Activated T-cell treated with anti-CD3 and anti-CD28 coated beads, Interleukin-2, amount 50 U/mL, for 72 hours (primary cell): Measurements from ENCODE around the gene SSR3. TPM values are rescaled to one million over a fixed set of nuclear protein-coding genes. Genes with fewer than 3 reads are reported as not detected.
A peak's percentile ranks its signal among the peaks of the same experiment; 100 is the strongest.
"Not testable (repeated sequence)": the region's sequence is repeated elsewhere in the genome, so short reads cannot be mapped to it uniquely, and the experiment has no call there.

Source experiments
- ATAC-seq, 2 donors: fragments of 150-1000 bp; cut with Tn5 transposase; replicated peaks in 1 of 2; 2 replicates each; pipeline ENCODE4 v1.10.0; 2021; ENCODE audit warnings: moderate library complexity in 2 of 2, mild to moderate bottlenecking in 1 of 2
- DNase-seq, 2 donors: peaks; one replicate each; pipeline ENCODE4 v3.0.0; 2021 to 2022; ENCODE audit warnings: mixed read lengths in 1 of 2
- H3K27ac Mint-ChIP-seq: one replicate; pipeline ENCODE4 v1.8.0; 2022; ENCODE audit warnings: mild to moderate bottlenecking, moderate library complexity, mixed read lengths
- H3K27me3 Mint-ChIP-seq: one replicate; pipeline ENCODE4 v1.8.0; 2022; ENCODE audit warnings: low read depth, mixed read lengths
- H3K36me3 Mint-ChIP-seq, 2 donors: one replicate each; pipeline ENCODE4 v1.8.0; 2022; ENCODE audit warnings: mixed read lengths in 2 of 2, mild to moderate bottlenecking in 1 of 2; ENCODE audit not compliant: insufficient read depth in 2 of 2
- H3K4me1 Mint-ChIP-seq: one replicate; pipeline ENCODE4 v1.8.0; 2022; ENCODE audit warnings: low read depth, mixed read lengths
- H3K4me3 Mint-ChIP-seq, 2 donors: one replicate each; pipeline ENCODE4 v1.8.0; 2022; ENCODE audit warnings: mild to moderate bottlenecking in 2 of 2, mixed read lengths in 2 of 2, moderate library complexity in 2 of 2
- H3K9me3 Mint-ChIP-seq, 2 donors: one replicate each; pipeline ENCODE4 v1.8.0; 2022; ENCODE audit warnings: mixed read lengths in 2 of 2
- total RNA-seq, 2 donors: library from RNA; stranded (reverse); gene quantifications; one replicate each; pipeline ENCODE4 v1.2.3, GENCODE V29; 2022

SSR3 gene
- total RNA-seq, 2 donors from 2014 or later, result 189 to 204 TPM

- peaks cover 2% of the 10 kb centered on the region for H3K4me1 Mint-ChIP-seq
- DNase-seq (no peak), ATAC-seq (no peak)
- no peak overlapping the region for H3K27ac Mint-ChIP-seq
- H3K27me3 Mint-ChIP-seq, result peaks cover 7% of the 10 kb centered on the region
- no peaks in the 10 kb centered on the region for H3K36me3 Mint-ChIP-seq
- no peaks in the 10 kb centered on the region for H3K9me3 Mint-ChIP-seq
- no peak overlapping the region for H3K4me3 Mint-ChIP-seq
Observed at GRCh38 chr3:156563900-156564682, 9.2 kb upstream of the SSR3 start.

GRCh38 chr3:156562486-156562885 is 7.6 kb upstream of the SSR3 start:
- not testable (repeated sequence) for H3K27me3 Mint-ChIP-seq, H3K4me3 Mint-ChIP-seq, DNase-seq, H3K9me3 Mint-ChIP-seq, ATAC-seq, H3K4me1 Mint-ChIP-seq, H3K27ac Mint-ChIP-seq, H3K36me3 Mint-ChIP-seq

- H3K9me3 Mint-ChIP-seq, result no peaks in the 10 kb centered on the region
- no peak overlapping the region for H3K27ac Mint-ChIP-seq
- H3K27me3 Mint-ChIP-seq, result peaks cover 7% of the 10 kb centered on the region
- H3K4me3 Mint-ChIP-seq, result no peak overlapping the region
- H3K36me3 Mint-ChIP-seq, result no peaks in the 10 kb centered on the region
- DNase-seq (no peak), ATAC-seq (no peak)
- H3K4me1 Mint-ChIP-seq, result no peaks in the 10 kb centered on the region
Observed at GRCh38 chr3:156561533-156561932, 6.6 kb upstream of the SSR3 start.

- H3K9me3 Mint-ChIP-seq, result no peaks in the 10 kb centered on the region
- no peak overlapping the region for H3K27ac Mint-ChIP-seq
- no peaks in the 10 kb centered on the region for H3K36me3 Mint-ChIP-seq
- DNase-seq, result no peak
- no peak overlapping the region for H3K4me3 Mint-ChIP-seq
- H3K27me3 Mint-ChIP-seq, result peaks cover 7% of the 10 kb centered on the region
- ATAC-seq, result no peak
- H3K4me1 Mint-ChIP-seq, result peaks cover 12% of the 10 kb centered on the region
Observed at GRCh38 chr3:156559321-156559720, 4.4 kb upstream of the SSR3 start.

GRCh38 chr3:156558389-156558788 is 3.5 kb upstream of the SSR3 start:
- no peak for DNase-seq
- peaks cover 2% of the 10 kb centered on the region for H3K27me3 Mint-ChIP-seq
- H3K27ac Mint-ChIP-seq, result peak overlapping the region; percentile 39
- H3K4me1 Mint-ChIP-seq, result peaks cover 19% of the 10 kb centered on the region
- H3K36me3 Mint-ChIP-seq, result peaks cover 3% of the 10 kb centered on the region in 2 donors
- no peak for ATAC-seq
- H3K9me3 Mint-ChIP-seq, result no peaks in the 10 kb centered on the region
- H3K4me3 Mint-ChIP-seq, result no peak overlapping the region

GRCh38 chr3:156554515-156554841 is 439 bp downstream of the SSR3 start:
- ATAC-seq, result no peak
- DNase-seq, result no peak
- no peaks in the 10 kb centered on the region for H3K27me3 Mint-ChIP-seq
- H3K9me3 Mint-ChIP-seq, result no peaks in the 10 kb centered on the region
- peak overlapping the region; percentile 96 to 98 for H3K4me3 Mint-ChIP-seq
- H3K27ac Mint-ChIP-seq, result peak overlapping the region; percentile 95
- peaks cover 6 to 26% of the 10 kb centered on the region in 2 donors for H3K36me3 Mint-ChIP-seq
- peaks cover 51% of the 10 kb centered on the region for H3K4me1 Mint-ChIP-seq

GRCh38 chr3:156553705-156554356 is 1.1 kb downstream of the SSR3 start:
- H3K4me1 Mint-ChIP-seq, result peaks cover 53% of the 10 kb centered on the region
- H3K36me3 Mint-ChIP-seq, result peaks cover 6 to 28% of the 10 kb centered on the region in 2 donors
- DNase-seq (no peak), ATAC-seq (no peak)
- peak overlapping the region; percentile 95 for H3K27ac Mint-ChIP-seq
- H3K27me3 Mint-ChIP-seq, result no peaks in the 10 kb centered on the region
- H3K9me3 Mint-ChIP-seq, result no peaks in the 10 kb centered on the region
- peak overlapping the region; percentile 96 to 98 for H3K4me3 Mint-ChIP-seq

GRCh38 chr3:156552973-156553372 is 1.9 kb downstream of the SSR3 start:
- H3K27ac Mint-ChIP-seq, result peak overlapping the region; percentile 28
- no peaks in the 10 kb centered on the region for H3K27me3 Mint-ChIP-seq
- H3K4me3 Mint-ChIP-seq, result peak overlapping the region; percentile 96 to 98
- no peak for DNase-seq
- H3K9me3 Mint-ChIP-seq, result no peaks in the 10 kb centered on the region
- H3K36me3 Mint-ChIP-seq, result peaks cover 6 to 36% of the 10 kb centered on the region in 2 donors
- ATAC-seq, result no peak
- peaks cover 57% of the 10 kb centered on the region for H3K4me1 Mint-ChIP-seq

- peak overlapping the region; percentile 24 to 63 for H3K4me3 Mint-ChIP-seq
- peaks cover 65% of the 10 kb centered on the region for H3K4me1 Mint-ChIP-seq
- H3K27me3 Mint-ChIP-seq, result no peaks in the 10 kb centered on the region
- no peak for DNase-seq
- peak overlapping the region; percentile 35 for H3K27ac Mint-ChIP-seq
- ATAC-seq, result no peak
- H3K36me3 Mint-ChIP-seq, result peaks cover 8 to 43% of the 10 kb centered on the region in 2 donors
- no peaks in the 10 kb centered on the region for H3K9me3 Mint-ChIP-seq
Observed at GRCh38 chr3:156551746-156552145, 3.2 kb downstream of the SSR3 start.

GRCh38 chr3:156551261-156551660 is 3.7 kb downstream of the SSR3 start:
- Mint-ChIP-seq H3K4me3 (peak overlapping the region; percentile 24 to 63), H3K27me3 (no peaks in the 10 kb centered on the region), H3K4me1 (peaks cover 70% of the 10 kb centered on the region), H3K9me3 (no peaks in the 10 kb centered on the region), H3K27ac (peak overlapping the region; percentile 76), H3K36me3 (peaks cover 12 to 48% of the 10 kb centered on the region in 2 donors)
- ATAC-seq, result no peak
- DNase-seq, result no peak

- peak overlapping the region; percentile 77 for H3K27ac Mint-ChIP-seq
- no peak overlapping the region for H3K4me3 Mint-ChIP-seq
- ATAC-seq (no peak), DNase-seq (no peak)
- H3K36me3 Mint-ChIP-seq, result peaks cover 11 to 50% of the 10 kb centered on the region in 2 donors
- peaks cover 56% of the 10 kb centered on the region for H3K4me1 Mint-ChIP-seq
- H3K9me3 Mint-ChIP-seq, result no peaks in the 10 kb centered on the region
- no peaks in the 10 kb centered on the region for H3K27me3 Mint-ChIP-seq
Observed at GRCh38 chr3:156548902-156549301, 6.0 kb downstream of the SSR3 start.

- H3K9me3 Mint-ChIP-seq, result no peaks in the 10 kb centered on the region
- H3K4me3 Mint-ChIP-seq, result no peak overlapping the region
- no peaks in the 10 kb centered on the region for H3K27me3 Mint-ChIP-seq
- H3K4me1 Mint-ChIP-seq, result peaks cover 48% of the 10 kb centered on the region
- ATAC-seq (no peak), DNase-seq (no peak)
- peaks cover 10 to 49% of the 10 kb centered on the region in 2 donors for H3K36me3 Mint-ChIP-seq
- no peak overlapping the region for H3K27ac Mint-ChIP-seq
Observed at GRCh38 chr3:156548041-156548687, 6.8 kb downstream of the SSR3 start.

GRCh38 chr3:156547637-156548036 is 7.3 kb downstream of the SSR3 start:
- peaks cover 10 to 49% of the 10 kb centered on the region in 2 donors for H3K36me3 Mint-ChIP-seq
- H3K4me3 Mint-ChIP-seq, result no peak overlapping the region
- DNase-seq, result no peak
- H3K27ac Mint-ChIP-seq, result peak overlapping the region; percentile 21
- H3K9me3 Mint-ChIP-seq, result no peaks in the 10 kb centered on the region
- H3K27me3 Mint-ChIP-seq, result no peaks in the 10 kb centered on the region
- ATAC-seq, result no peak
- peaks cover 43% of the 10 kb centered on the region for H3K4me1 Mint-ChIP-seq
